OCI-M2 (cell line): ENCODE data around the gene MAP3K2.
"Not testable (repeated sequence)": the region's sequence is repeated elsewhere in the genome, so short reads cannot be mapped to it uniquely, and the experiment has no call there.

Experiments
- DNase-seq: peaks from one replicate; lab custom pipeline; 2025; ENCODE audit not compliant: unreplicated experiment; lab: John Stamatoyannopoulos, UW

MAP3K2 gene

DNA sequence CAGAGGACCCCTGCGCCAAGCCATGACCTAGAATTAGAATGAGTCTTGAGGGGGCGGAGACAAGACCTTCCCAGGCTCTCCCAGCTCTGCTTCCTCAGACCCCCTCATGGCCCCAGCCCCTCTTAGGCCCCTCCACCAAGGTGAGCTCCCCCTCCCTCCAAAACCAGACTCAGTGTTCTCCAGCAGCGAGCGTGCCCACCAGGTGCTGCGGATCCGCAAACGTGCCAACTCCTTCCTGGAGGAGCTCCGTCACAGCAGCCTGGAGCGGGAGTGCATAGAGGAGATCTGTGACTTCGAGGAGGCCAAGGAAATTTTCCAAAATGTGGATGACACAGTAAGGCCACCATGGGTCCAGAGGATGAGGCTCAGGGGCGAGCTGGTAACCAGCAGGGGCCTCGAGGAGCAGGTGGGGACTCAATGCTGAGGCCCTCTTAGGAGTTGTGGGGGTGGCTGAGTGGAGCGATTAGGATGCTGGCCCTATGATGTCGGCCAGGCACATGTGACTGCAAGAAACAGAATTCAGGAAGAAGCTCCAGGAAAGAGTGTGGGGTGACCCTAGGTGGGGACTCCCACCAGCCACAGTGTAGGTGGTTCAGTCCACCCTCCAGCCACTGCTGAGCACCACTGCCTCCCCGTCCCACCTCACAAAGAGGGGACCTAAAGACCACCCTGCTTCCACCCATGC, 33.5 kb upstream of the MAP3K2 start:
- no peak for DNase-seq

DNA sequence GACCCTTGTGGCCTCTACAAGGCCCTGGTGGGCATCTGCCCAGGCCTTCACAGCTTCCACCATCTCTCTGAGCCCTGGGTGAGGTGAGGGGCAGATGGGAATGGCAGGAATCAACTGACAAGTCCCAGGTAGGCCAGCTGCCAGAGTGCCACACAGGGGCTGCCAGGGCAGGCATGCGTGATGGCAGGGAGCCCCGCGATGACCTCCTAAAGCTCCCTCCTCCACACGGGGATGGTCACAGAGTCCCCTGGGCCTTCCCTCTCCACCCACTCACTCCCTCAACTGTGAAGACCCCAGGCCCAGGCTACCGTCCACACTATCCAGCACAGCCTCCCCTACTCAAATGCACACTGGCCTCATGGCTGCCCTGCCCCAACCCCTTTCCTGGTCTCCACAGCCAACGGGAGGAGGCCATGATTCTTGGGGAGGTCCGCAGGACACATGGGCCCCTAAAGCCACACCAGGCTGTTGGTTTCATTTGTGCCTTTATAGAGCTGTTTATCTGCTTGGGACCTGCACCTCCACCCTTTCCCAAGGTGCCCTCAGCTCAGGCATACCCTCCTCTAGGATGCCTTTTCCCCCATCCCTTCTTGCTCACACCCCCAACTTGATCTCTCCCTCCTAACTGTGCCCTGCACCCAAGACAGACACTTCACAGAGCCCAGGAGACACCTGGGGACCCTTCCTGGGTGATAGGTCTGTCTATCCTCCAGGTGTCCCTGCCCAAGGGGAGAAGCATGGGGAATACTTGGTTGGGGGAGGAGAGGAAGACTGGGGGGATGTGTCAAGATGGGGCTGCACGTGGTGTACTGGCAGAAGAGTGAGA, 32.5 kb upstream of the MAP3K2 start:
- DNase-seq = no peak

DNA sequence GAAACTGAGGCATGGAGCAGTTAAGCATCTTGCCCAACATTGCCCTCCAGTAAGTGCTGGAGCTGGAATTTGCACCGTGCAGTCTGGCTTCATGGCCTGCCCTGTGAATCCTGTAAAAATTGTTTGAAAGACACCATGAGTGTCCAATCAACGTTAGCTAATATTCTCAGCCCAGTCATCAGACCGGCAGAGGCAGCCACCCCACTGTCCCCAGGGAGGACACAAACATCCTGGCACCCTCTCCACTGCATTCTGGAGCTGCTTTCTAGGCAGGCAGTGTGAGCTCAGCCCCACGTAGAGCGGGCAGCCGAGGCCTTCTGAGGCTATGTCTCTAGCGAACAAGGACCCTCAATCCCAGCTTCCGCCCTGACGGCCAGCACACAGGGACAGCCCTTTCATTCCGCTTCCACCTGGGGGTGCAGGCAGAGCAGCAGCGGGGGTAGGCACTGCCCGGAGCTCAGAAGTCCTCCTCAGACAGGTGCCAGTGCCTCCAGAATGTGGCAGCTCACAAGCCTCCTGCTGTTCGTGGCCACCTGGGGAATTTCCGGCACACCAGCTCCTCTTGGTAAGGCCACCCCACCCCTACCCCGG, 31.8 kb upstream of the MAP3K2 start:
- DNase-seq = no peak

DNA sequence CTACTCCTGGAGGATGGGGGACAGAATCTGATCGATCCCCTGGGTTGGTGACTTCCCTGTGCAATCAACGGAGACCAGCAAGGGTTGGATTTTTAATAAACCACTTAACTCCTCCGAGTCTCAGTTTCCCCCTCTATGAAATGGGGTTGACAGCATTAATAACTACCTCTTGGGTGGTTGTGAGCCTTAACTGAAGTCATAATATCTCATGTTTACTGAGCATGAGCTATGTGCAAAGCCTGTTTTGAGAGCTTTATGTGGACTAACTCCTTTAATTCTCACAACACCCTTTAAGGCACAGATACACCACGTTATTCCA, 31.3 kb upstream of the MAP3K2 start:
- no peak for DNase-seq

DNA sequence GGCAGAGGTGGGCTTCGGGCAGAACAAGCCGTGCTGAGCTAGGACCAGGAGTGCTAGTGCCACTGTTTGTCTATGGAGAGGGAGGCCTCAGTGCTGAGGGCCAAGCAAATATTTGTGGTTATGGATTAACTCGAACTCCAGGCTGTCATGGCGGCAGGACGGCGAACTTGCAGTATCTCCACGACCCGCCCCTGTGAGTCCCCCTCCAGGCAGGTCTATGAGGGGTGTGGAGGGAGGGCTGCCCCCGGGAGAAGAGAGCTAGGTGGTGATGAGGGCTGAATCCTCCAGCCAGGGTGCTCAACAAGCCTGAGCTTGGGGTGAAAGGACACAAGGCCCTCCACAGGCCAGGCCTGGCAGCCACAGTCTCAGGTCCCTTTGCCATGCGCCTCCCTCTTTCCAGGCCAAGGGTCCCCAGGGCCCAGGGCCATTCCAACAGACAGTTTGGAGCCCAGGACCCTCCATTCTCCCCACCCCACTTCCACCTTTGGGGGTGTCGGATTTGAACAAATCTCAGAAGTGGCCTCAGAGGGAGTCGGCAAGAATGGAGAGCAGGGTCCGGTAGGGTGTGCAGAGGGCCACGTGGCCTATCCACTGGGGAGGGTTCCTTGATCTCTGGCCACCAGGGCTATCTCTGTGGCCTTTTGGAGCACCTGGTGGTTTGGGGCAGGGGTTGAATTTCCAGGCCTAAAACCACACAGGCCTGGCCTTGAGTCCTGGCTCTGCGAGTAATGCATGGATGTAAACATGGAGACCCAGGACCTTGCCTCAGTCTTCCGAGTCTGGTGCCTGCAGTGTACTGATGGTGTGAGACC, 30.7 kb upstream of the MAP3K2 start, which contains the start of gene PROC:
Gene PROC (plus strand): TSS at position 128 of the 812 bp plus-strand sequence. CDS start 1,516 bp downstream, outside the sequence.
- no peak for DNase-seq

DNA sequence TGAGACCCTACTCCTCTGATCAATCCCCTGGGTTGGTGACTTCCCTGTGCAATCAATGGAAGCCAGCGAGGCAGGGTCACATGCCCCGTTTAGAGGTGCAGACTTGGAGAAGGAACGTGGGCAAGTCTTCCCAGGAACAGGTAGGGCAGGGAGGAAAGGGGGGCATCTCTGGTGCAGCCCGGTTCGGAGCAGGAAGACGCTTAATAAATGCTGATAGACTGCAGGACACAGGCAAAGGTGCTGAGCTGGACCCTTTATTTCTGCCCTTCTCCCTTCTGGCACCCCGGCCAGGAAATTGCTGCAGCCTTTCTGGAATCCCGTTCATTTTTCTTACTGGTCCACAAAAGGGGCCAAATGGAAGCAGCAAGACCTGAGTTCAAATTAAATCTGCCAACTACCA, 29.6 kb upstream of the MAP3K2 start:
- no peak for DNase-seq

DNA sequence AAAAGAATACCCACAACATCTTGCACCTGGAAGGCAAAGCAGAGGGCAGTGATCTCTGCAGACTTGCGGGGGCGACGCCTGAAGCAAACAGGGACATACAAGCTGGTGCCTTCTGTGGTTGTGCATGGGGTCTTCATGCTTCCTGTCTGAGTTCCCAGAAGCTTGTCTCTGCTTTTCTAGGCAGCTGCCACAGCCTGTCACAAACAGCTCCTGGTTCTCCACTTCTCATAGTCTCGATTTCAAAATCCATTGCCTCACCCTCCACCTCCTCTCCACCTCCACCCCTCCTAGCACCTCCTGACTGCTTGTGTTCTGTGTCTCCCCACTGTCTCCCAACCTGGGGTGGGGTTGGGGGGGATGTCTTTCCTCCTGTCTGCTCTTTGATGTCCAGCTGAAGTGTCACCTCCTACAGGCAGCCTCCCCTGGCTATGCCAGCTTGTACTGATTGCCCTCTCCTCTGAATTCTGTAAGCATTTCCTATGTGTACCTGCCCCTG, 28.8 kb upstream of the MAP3K2 start:
- no peak for DNase-seq

DNA sequence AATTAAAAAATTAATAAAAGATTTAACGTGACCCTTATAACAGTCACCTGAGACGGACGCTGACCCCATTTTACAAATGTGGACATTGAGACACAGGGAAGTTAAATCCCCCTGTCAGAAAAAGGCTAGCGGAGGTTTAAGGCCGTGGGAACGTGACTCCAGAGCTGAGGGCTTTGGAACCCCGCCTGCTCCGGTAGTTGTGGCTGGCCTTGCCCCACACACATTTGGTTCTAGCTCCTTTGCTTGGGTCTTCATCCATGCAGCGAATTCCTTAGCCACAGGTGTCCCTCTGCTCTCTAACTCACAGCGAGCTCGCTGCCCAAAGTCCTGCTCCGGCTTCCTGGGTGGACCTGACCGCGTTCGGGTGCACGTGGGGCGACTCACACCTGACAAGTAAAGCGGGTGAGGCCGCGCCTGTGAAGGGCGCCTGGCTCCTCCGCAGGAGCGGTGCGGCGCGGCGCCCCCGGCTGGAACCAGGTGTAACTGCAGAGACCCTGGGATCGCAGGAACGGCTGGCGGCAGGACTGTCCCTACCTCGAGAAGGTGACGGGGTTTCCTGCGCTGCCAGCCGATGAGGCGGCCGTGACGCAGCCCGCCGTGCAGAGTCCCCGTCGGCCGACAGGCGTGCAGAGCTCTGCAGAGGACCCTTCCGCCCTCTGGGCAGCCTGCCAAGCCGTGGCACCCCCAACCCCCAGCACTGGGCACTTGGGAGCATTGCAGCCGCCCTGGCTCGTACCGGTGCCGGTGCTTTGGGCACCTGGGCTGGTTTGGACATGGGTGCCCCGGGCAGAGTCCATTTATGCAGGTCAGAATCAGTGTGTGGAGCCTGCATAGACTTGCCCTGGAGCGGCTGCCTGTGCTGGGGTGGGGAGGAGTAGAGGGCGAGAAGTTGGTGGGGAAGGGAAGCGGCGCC, 28.1 kb upstream of the MAP3K2 start:
- no peak for DNase-seq

DNA sequence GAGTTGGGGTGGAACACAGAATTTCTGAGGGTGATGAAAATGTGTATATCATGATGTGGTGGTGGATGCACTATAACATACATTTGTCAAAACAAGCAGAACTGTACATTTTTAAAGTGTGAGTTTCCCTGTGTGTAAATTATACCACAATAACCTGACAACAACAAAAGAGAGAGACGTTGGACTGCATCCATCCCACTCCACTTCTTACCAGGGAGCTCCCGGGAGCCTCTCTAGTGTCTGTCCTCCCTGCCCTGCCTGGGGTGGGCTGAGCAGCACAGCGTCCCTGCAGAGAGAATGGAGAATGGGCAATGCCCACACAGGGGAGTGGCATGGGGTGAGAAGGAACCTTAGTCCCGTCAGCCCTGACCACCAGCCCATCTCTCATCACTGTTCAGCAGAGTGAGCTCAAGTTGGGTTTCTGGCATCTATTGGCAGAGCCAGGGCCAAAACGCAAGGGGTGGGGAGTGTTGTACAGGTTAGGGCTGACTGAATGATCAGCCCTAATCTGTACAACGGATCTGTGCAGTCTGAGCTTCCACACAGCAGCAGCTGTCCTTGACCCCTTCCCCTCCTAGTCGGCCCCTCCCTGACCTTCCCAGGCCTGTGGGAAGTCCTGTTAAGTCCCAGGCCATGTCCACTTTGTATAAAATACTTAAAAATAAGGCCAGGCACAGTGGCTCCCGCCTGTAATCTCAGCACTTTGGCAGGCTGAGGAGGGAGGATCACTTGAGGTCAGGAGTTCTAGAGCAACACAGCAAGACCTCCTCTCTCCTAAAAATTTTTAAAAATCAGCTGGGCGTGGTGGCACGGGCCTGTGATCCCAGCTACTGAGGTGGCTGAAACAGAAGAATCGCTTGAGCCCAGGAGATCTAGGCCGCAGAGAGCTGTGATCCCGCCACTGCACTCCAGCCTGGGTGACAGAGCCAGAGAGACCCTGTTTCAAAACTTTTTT, 27.1 kb upstream of the MAP3K2 start:
- no peak for DNase-seq

DNA sequence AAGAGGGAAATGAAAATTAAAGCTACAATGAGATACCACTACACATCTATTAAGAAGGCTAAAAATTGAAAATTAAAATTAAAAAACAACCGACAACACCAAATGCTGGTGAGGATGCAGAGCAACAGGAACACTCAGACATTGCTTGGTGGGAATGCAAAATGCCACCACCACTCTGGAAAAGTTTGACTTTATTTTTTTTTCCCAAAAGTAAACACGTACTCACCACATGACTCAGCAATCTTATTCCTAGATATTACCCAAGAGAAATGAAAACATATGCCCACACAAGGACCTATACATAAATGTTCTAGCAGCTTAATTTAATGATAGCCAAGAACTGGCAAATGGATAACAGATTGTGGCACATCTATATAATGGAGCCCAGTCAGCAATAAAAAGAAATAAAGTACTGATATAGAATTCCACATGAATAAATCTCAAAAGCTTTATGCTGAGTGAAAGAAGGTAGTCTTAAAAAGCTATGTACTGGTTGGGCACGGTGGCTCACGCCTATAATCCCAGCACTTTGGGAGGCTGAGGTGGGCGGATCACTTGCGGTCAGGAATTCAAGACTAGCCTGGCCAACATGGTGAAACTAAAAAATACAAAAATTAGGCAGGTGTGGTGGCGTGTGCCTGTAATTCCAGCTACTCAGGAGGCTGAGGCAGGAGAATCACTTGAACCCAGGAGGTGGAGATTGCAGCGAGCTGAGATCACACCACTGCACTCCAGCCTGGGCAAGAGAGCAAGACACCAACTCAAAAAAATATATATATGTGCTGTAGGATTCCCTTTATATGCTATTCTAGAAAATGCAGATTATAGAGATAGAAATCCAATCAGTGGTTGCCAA, 26.2 kb upstream of the MAP3K2 start:
- no peak for DNase-seq

DNA sequence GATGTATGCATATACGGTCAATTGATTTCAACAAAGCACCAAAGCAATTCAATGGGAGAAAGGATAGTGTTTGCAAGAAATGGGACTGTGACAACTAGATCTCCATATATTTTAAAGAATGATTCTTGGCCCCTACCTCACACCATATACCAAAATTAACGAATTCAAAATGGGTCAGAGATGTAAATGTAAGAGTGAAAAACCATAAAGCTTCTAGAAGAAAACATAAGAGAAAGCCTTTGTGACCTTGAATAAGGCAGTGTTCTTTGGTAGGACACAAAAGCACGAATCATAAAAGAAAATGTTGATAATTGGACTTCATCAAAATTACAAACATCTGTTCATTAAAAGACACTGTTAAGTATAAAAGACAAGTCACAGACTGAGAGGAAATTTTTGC, 25.4 kb upstream of the MAP3K2 start:
- no peak for DNase-seq

DNA sequence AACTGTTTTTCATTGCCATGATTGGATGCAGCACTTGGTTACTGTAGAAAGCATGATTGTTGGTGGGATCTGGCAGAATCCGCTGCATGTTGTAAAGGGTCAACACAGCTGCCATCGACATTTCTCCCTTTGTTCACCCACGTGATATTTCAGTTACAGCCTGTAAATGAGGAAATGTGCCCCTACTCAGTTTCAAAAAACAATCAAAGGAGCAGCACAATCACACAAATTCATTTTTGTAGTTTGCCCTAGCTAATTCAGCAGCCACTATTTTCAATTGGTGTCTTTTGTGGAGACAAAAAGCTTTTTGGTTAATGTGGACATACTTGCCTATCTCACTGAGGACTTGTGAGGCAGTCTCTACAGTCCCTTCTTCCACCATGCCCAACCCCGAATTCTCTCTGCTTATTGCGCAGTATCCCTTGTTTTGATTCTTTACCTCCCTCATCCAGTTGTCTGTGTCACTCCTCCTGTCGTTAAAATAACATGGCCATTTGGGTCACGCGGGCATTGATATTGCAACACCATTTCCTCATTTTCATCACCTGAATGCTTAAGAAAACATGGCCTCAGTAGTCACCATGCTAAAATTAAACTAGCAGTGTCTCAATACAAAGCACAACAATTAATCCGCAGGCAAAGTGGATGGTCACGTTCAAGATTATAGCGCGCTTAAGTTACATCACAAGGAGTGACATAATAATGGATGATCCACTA, 24.0 kb upstream of the MAP3K2 start:
- no peak for DNase-seq

DNA sequence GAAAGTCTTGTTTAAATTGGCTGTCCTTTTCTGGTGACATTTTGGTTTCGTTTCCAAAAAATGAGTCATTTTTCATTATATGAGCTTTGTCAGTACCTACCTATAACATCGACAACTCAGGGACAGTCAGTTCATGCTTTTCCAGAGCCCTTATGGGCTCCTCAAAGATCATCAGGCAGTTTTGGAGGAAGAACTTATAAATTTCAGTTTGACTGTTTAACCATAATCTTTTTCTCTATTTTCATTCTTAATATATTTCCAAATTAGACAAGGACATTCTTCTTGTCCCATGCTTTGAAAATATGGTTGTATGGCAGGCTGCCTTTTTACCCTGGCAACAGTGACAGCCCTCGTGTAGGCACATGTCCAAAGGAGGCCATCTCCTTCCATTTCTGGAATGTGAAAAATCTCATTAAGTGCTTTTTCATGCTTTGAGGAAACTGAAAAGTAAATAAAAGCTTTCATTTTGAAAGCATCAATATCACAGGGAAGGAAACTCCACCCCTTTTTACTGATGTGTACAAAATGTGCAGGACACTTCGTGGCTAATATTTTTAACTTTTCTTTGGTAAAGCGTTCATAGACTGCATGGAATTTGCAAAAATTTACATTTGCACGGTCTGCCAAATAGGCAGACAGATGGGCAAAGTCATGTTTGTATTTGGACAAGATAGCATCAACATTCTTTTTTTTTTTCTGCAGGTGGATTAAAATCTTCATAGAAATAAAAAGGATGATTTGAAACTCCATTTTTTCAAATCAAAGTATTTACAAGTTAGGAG, 23.3 kb upstream of the MAP3K2 start:
- DNase-seq = no peak

DNA sequence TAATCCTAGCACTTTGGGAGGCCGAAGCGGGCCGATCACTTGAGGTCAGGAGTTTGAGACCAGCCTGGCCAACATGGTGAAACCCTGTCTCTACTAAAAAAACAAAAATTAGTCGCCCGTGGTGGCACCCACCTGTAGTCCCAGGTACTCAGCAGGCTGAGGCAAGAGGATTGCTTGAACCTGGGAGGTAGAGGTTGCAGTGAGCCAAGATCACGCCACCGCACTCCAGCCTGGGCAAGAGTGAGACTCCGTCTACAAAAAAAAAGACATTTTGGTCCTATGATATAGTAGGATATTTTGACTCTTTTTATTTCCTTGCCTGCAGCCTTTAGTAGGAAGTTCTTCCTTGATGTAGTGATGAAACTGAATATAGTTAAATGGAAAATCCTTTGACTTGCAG, 21.9 kb upstream of the MAP3K2 start:
- not testable (repeated sequence) for DNase-seq

DNA sequence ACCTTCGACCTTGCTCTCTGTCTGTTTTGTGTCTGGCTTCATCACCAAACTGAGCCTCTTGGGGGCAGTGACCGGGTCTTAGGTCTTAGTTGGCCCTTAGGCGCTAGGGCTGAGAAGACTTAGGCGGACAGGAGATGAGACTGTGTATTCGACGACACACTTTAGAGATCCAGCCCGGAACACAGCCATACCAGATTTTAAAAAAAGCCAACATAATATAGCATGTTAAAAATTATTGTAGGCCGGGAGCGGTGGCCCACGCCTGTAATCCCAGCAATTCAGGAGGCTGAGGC, 21.0 kb upstream of the MAP3K2 start:
- DNase-seq = no peak

DNA sequence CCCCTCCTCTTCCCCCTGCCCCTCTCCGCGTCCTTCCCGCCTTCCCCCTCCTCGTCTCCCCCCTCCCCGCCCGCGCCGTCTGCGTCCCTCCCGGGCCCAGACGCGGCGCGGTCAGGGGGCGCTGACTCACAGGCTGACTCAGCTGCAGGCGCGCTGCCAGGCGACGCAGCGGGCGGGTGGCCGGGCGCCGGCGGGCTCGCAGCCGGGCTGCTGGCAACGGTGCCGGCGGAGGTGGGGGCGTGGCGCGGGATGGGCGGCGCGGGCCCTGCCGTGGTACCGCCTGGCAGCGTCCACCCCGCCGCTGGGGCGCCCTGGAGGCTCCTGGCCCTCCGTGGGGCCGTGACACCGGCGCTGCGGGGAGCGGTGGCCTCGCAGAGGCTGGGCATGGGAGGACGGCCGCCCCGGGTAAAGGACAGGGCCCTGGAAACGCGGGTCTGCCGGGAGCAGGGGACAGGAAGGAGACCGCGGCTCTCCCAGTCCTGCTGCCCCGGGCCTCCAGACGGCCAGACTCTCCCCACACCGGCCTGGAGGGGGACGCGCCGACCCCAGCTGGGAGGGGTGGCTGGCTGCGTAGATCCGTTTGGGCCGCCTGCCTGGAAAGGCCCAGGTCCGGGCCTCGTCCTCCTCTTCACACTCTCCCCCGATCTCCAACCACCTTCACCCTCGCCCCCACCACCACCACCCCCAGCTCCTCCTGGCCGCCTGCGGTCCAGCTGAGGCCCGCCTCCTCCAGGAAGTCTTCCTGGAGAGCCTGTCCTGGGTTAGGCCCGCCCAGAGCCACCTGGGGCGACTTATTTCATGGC, 20.4 kb upstream of the MAP3K2 start:
- DNase-seq = no peak
